DMS114 treated with DMSO at 0.1 percent for 48 hours (cell line): ENCODE results near the gene MYO3A.

Source experiments
- DNase-seq: peaks from one replicate; lab custom pipeline; 2025; ENCODE audit not compliant: unreplicated experiment; lab: John Stamatoyannopoulos, UW

MYO3A gene, protein sequence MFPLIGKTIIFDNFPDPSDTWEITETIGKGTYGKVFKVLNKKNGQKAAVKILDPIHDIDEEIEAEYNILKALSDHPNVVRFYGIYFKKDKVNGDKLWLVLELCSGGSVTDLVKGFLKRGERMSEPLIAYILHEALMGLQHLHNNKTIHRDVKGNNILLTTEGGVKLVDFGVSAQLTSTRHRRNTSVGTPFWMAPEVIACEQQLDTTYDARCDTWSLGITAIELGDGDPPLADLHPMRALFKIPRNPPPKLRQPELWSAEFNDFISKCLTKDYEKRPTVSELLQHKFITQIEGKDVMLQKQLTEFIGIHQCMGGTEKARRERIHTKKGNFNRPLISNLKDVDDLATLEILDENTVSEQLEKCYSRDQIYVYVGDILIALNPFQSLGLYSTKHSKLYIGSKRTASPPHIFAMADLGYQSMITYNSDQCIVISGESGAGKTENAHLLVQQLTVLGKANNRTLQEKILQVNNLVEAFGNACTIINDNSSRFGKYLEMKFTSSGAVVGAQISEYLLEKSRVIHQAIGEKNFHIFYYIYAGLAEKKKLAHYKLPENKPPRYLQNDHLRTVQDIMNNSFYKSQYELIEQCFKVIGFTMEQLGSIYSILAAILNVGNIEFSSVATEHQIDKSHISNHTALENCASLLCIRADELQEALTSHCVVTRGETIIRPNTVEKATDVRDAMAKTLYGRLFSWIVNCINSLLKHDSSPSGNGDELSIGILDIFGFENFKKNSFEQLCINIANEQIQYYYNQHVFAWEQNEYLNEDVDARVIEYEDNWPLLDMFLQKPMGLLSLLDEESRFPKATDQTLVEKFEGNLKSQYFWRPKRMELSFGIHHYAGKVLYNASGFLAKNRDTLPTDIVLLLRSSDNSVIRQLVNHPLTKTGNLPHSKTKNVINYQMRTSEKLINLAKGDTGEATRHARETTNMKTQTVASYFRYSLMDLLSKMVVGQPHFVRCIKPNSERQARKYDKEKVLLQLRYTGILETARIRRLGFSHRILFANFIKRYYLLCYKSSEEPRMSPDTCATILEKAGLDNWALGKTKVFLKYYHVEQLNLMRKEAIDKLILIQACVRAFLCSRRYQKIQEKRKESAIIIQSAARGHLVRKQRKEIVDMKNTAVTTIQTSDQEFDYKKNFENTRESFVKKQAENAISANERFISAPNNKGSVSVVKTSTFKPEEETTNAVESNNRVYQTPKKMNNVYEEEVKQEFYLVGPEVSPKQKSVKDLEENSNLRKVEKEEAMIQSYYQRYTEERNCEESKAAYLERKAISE (N-terminal part only)

DNA sequence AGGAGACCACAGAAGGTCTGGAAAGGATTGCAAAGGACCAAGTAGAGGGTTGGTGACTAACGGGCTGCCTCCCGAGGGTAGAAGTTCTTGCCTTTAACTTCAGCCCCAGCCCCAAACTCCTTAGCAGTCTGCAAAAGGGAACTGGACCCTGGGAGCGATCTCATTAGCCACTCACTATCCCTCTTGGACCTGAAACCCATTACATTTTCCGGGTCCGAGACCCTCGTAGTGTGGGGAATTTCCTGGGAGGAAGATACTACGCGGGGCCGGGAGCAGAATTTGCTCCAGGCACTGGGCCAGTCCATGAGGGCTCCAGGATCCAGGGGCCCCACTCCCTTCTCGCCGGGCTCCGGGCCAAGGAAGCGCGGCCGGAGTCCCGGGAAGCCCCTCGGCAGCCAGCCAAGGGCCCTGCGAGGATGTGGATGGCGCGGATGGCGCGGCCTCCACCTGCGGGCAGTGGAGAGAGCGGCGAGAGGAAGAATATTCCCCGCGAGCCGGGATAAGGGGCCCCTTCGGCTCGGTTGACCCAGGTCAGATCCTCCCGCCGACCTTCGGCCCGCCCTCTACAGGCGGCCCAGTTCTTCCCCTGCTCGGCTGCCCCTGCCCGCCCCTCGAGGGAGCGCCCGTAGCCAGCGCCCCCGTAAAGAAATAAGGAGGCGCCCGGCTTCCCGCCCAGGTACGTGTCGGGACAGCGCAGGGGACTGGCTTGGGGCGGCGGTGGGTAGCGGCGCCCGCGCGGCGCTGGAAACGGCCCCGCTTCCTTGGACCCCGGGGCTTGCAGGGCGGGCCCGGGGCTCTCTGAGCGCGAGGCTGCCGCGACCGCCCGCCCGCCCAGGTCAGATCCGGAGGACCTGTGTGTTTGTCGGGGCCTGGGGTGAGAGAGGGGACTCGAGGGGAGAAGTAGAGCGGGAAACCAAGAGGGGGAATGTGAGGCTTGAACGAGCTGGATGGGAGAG, at the start of gene MYO3A:
MYO3A (plus strand) TSS at position 577 of the 956 bp plus-strand sequence. CDS start 17,882 bp downstream, outside the sequence.
- no peak for DNase-seq

DNA sequence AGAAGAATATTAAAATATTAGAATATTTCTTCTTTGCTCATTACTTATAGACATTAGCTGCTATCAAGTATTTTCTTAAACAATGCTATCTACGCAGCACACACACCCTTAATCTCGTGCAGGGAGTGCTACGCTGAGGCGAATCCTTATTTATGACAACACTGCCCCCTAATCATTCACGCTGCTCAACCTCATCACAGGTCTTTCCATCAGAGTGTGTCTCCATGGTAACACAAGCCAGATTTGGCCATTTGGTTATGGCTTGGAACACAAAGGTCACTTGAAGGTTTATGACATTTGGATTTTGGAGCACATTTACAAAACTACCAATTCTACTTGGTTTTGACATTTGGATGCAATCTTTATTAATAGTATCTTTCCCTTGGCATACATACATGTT, 45.4 kb upstream of the MYO3A start:
- DNase-seq: no peak

DNA sequence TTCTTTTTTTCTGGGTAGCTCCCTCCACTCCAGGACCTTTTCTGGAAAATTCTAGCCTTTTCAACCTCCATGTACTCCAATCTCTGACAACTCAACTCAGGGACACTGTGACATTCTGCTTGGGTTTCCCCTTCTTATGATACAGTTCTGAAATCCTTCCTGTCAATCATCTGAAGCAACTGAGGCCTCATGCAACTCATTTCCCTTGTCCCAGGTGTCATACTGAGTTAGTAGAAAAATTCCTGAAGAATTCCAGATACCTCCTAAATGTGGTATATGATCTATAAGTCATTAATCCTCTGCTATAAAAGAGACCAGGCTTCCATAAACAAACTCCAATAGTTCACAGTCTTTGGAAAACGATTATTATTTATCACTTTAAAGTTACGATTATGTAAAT, 43.0 kb upstream of the MYO3A start:
- DNase-seq: no peak

DNA sequence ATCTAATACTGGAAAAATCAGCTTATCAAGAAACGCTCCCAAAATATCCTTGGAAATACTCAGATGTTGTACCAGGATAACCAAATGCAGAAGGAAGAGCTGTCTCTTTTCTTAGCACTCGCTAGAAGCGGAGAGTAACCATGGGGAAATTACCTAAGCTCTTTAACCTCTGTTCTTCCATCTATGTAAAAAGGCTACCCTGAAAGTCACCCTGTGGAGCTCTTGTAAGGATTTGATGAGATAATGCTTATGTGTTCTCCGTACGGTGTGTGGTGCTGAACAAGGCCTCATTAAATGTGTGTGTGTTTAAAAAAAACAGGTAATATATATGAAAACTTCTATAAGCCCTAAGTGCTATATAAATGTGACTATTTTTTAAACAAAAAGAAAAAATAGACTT, 38.2 kb upstream of the MYO3A start:
- no peak for DNase-seq

DNA sequence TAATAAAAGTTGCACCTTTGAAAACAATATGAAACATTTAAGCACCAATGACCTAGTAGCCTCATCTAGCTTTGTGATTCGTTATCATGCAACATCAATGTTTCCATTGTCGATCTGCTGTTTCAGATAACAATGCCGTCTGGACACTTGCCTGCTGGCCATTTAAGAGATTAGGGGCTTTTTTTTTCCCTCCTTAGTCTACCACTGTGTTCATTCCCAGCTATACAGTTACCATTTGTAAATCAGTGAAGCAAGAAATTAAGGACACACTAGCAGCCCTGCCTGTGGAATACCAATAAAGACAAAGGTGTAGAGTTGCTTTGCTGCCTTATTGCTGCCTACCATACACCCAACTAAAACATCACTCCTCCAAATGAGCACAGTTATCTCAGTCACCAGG, 37.6 kb upstream of the MYO3A start:
- no peak for DNase-seq

DNA sequence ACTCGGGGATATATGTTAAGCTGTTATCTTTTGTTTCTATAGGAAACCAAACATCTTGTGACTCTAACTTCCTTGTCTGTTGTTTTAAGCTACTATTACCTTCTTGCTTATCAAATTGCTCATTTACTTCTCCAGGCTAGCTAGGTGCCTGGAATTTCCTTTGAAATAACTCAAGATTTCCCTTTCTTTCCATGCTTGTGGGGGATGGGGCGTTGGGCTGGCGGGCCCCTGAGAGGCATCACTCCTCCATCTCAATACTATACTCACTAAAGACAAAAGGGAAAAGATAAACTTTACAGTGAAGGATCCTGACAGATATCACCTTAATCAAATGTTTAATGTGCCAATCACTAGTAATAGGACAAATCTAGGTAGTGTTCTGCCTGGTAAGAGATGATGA, 34.7 kb upstream of the MYO3A start:
- no peak for DNase-seq

DNA sequence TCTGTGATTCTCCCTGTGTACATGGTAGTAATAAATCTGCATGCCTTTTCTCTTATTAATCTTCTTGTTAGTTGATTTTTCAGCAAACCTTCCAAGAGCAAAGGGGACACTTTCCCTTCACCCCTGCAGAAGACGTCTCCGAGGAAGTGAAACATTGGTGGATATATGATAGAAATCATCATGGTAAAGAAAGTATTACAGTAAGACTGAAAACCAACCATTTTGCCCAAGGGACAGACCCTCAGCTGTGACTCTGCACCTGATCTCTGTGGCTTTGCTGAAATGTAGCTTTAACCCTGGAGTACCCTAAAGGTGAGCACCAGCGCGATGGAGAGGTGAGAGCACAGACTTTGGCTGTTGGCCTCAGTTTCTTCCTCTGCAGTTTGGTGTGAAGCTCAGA, 32.8 kb upstream of the MYO3A start:
- no peak for DNase-seq

DNA sequence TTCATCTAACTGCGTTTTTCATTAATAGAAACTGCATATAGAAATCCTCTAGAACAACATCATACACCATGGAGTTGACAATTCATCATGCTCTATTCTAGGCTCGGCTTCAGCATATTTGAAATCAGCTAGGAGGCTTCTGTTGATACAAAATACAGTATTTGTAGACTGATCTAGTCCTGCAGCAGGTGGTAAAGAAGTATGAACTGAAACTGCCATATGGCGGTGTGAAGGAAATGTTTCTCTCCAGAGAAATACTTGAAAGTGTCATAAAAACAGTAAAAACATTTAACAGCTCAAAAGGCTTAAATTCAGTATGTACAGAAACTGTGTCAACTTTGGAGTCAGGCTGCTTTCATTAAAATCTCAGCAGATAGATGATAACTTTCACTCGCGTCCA, 32.0 kb upstream of the MYO3A start:
- no peak for DNase-seq

DNA sequence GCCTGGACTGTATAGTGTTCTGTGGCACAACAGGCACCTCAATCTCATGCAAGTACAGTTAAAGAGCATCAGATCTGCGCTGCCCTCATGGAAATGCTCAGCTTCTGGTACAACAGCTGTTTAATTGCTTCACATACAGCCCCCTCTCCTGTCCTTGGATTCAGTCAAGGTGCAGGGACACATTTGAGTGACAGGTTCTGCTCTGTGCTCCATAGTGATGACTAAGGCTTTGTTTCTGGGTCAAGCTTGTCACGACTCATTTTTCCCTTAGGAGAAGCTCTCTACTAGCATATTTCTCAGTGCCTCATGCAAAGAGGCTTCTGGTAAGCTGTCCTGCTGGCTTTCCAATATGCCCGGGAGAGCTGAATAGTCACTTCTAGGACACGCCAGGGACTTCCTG, 26.8 kb upstream of the MYO3A start:
- DNase-seq: no peak

DNA sequence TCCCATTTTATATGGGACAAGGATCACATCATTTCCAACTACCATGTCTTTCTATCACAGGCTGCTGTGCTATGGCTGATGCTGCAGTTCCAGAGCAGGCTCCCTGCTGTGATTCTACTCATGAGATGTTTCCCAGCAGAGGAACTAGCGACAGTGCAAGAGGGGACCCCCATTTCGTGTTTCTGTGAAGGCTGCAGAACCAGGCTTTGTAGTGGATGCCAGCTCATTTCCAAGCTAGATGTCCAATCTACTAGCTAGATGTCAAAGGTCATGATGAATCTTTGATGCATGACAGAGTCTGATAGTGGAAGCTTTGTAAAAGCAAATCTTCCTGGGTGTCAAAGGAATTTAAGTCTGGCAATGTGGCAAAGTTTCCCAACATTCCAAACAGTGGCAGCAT, 21.2 kb upstream of the MYO3A start:
- DNase-seq: no peak

DNA sequence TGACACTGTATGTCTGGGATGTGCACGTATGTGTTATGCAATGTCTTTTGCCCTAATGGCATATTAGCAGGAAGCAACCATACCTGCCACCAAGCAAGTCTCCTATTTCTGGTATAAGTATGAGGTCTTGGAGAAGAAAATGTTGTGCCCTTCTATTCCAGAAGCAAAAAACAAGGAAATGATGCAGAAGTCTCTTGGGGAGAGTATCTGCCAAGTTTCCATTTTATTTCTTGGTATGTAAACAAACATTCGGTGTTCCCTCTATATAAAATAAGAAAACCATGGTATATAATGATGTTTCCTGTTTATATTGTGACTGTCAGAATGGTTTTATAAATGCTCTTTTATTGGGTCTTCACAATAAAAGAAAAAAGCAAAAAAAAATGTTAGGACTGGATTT, 19.3 kb upstream of the MYO3A start:
- no peak for DNase-seq

DNA sequence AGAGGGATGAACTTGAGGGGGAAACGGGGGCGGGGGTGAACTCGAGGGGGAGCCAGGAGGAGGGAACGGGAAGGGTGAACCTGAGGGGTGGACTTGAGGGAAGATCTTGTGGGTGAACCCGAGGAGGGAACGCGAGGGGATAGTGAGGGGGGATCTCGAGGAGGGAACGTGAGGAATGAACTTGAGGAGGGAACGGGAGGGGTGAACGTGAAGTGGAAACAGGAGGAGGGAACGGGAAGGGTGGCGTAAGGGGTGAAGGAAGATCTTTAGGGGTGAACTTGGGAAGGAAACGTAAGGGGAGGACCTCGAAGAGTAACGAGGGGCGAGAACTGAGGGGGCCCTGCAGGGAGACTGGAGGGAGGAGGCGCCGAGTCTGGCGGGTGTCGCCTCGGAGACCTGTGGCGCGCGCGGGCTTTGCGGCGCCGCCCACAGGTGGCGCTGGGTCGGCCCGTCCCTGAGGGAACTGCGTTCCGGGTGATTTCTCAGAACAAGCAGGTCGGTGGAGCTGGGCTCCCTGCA, 651 bp downstream of the MYO3A start:
- DNase-seq: no peak

DNA sequence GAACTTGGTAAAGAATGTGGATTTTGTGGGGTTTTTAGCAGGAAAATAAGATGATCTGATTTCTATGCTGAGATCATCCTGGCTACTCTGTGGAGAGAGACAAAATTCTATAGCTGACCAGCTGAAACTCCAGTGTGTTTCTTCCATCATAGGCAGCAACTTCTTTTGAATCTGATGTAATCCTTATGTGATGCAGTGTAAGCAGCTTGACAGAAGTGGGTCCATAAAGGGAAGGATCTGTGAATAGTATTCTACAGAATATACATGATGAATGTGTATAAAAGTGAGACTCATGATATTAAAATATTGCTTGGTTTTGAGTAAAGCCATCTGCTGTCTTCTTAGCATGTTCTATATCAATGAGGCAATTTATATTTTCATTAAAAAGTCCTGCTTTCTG, 4.4 kb downstream of the MYO3A start:
- DNase-seq: no peak

DNA sequence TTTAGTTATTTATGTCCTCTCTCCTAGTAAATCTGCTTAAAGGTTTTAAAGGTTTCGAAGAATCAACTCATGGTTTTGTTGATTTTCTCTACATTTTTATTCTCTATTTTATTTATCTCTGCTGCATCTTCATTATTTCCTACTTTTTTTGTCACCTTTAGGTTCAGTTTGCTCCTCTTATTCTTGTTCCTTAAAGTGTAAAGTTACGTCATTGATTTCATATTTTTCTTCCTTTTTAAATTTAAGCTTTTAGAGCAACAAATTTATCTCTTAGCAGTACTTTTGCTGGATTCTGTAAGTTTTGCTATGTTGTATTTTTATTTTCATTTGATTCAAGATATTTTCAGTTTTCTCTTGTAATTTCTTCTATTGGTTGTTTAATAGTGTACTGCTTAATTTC, 10.7 kb downstream of the MYO3A start:
- no peak for DNase-seq

DNA sequence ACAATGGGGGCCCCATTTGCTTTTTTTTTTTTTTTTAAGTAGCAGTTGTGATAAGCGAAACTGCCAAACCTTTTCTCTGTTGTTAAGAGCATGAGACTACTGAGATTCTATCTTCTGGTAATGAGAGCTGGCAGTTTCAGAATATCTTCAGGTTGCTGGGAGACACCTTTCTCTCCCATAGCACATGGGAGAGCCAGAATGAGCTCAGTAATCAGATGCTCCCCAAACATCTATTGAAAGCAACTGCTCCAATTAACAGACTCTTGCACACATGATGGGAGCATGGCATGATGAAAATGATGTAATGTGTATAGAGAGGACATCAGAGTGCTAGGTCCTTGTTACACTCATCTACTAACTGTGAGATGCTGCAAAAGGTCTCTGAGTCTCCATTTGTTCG, 18.8 kb downstream of the MYO3A start:
- DNase-seq: no peak

DNA sequence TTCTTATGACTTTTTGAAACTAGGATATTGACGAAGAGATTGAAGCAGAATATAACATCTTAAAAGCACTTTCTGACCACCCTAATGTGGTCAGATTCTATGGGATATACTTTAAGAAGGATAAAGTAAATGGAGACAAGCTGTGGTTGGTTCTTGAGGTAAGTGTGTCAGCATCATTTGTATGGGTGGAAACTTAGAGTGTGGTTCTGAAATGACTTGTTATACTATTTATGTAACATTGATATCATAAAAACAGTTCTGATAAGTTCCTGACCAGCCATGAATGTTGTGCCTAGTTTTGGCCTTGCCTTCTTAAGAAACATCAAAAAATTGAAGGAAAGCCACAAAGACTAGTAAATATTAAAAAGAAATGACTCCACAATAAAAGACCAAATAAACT, 20.8 kb downstream of the MYO3A start:
- DNase-seq: no peak

DNA sequence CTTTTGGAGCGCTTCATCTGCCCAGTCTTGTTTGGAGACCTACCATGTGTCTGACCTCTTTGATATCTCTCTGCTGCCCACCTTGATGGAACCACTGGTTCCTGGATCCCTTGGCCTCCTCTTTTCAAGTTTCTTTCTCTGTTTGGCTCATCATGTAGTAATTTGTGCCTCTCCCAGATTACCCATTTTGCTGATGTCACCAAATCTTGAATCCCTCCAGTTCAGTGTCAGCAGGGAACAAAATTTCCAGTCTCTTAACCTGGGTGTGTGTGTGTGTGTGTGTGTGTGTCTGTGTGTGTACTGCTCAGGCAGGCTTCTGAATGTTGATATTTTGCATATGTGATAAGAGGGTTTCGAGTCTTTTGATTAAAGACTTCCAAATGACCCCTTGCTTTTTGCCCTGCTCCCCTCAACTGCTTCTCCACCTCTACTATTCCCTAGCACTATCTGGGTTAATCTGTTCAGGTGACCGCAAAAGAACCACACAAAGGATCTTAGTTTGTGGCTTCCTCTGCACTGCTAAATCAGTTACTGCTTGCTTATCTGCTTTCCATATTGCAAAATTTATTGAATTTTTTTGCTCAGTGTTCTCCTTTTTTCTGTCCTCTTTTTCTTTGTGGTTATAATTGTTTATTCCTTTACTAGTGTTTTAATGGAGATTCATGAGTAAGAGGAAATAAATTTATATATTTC, 25.7 kb downstream of the MYO3A start:
- DNase-seq: no peak

DNA sequence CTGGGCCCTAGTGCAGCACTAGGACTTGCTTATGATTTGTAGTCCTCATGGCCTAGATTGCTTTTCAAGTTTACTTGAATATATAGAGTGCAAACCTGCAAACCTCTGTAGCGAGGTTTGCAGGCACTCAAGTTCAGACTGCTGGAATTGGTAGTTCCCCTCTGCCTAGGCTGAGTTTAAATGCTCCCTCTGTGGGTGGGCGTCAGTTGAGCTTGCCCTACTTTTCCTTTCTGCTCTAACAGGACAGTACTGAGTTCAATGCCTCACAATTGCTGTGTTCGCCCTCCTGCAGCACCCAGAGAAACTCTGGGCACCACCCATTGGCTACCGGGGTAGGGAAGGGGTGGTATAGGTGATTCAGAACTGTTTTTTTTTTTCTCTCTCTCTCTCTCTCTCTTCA, 31.6 kb downstream of the MYO3A start:
- no peak for DNase-seq

DNA sequence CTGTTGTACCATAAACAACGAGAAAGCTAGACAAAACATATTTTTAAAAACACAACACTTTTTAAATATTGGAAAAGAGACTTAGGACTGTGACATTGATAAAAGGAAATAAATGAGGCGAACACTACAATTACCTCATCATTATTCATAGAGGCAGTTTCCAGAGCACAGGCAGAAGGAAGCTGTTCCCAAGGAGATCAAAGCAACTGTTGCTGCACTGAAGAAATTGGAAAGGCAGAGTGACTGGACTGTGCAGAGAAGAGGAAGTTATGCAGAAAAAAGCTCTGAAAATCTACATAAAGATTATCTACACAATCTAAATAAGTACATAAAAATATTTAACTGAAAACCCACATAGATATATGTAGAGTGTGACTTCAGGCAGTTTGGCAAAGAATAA, 32.8 kb downstream of the MYO3A start:
- DNase-seq: no peak

DNA sequence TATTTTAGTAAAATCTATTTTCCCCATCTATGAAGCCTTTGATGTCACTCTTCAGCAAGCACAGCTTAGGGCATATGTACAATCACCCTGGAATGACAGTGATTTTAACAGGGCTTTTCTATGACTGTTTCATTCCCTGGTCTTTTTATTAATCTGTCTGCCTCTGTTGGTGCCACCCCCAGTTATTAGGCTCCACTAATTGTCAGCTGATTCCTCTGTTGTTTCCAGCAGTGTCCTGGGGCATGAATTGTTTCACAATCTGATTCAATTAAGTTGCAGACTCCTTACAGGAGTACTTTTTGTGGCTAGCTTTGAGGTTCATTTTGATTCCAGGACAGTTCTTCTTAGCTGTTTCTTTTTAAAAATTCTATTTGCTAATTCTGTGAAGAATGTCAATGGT, 38.6 kb downstream of the MYO3A start:
- no peak for DNase-seq
